Stimulated activated CD8-positive, alpha-beta memory T cell treated with anti-CD3 and anti-CD28 coated beads, Interleukin-7, amount 100 ng/mL, for 4 hours (primary cell): Measurements from ENCODE around the gene SUN1.

ENCODE experiments used
- DNase-seq, 2 donors: peaks; one replicate each; pipeline ENCODE4 v3.0.0-alpha.2; 2020; ENCODE audit warnings: low read depth in 2 of 2

SUN1 gene

GRCh38 chr7:903921-904755, 71.9 kb downstream of the SUN1 start:
- DNase-seq = no peak

GRCh38 chr7:904847-905246, 72.6 kb downstream of the SUN1 start:
- DNase-seq = no peak

- no peak for DNase-seq
These were observed 74.5 kb downstream of the SUN1 start for GRCh38 chr7:906776-907157.

- no peak for DNase-seq
These were observed 75.1 kb downstream of the SUN1 start for GRCh38 chr7:907158-907980.

- no peak for DNase-seq
These were observed 75.9 kb downstream of the SUN1 start for GRCh38 chr7:908159-908581.

- DNase-seq = peak in 1 of 2 donors; percentile 67
These were observed 76.5 kb downstream of the SUN1 start for GRCh38 chr7:908591-909357.

GRCh38 chr7:909358-910329, 77.4 kb downstream of the SUN1 start:
- peak in 1 of 2 donors; percentile 39 for DNase-seq

- no peak for DNase-seq
These were observed 78.2 kb downstream of the SUN1 start for GRCh38 chr7:910441-910861.

- no peak for DNase-seq
These were observed 78.7 kb downstream of the SUN1 start for GRCh38 chr7:910931-911431.

- DNase-seq = no peak
These were observed 79.7 kb downstream of the SUN1 start for GRCh38 chr7:911791-912480.

GRCh38 chr7:913736-914520, 81.7 kb downstream of the SUN1 start:
- no peak for DNase-seq

- DNase-seq = no peak
These were observed 82.4 kb downstream of the SUN1 start for GRCh38 chr7:914521-915194.

GRCh38 chr7:915291-916218, 83.3 kb downstream of the SUN1 start:
- peak in 1 of 2 donors; percentile 43 for DNase-seq

GRCh38 chr7:916291-916941, 84.1 kb downstream of the SUN1 start:
- no peak for DNase-seq

- DNase-seq = no peak
These were observed 85.2 kb downstream of the SUN1 start for GRCh38 chr7:917255-918117.

- DNase-seq = no peak
These were observed 85.8 kb downstream of the SUN1 start for GRCh38 chr7:918118-918425.
